GM12878 (cell line): ENCODE measurements around the gene NKIRAS2. TPM values are rescaled to one million over a fixed set of nuclear protein-coding genes. Genes with fewer than 3 reads are reported as not detected.

Source experiments
- ATAC-seq: fragments of 200-7000 bp; cut with Tn5 transposase; 3 replicates; pipeline ENCODE4 v1.9.1; 2020; ENCODE audit warnings: mild to moderate bottlenecking, moderate library complexity
- BruUV-seq: library from RNA; stranded (reverse); fragments of 400-500 nt; replicated peaks from 2 replicates; lab custom pipeline; 2021; lab: Mats Ljungman, UMichigan
- CTCF ChIA-PET: fragments of 300-600 bp; sonication (Branson Sonifier 250); formaldehyde crosslinking; extraction: SDS; loops from one replicate; lab custom pipeline; 2021; ENCODE audit warnings: inconsistent platforms; lab: Yijun Ruan, JAX
- POLR2A ChIA-PET: fragments of 350-600 bp; formaldehyde crosslinking; extraction: SDS; loops from one replicate; lab custom pipeline; 2021; ENCODE audit warnings: inconsistent platforms; lab: Charles Lee
- RAD21 ChIA-PET: fragments of 300-600 bp; sonication (Branson Sonifier 250); formaldehyde crosslinking; loops from one replicate; lab custom pipeline; 2023; ENCODE audit warnings: antibody characterized with exemption; ENCODE audit not compliant: unreplicated experiment; lab: Charles Lee
- SMC1A ChIA-PET: fragments of 300-600 bp; sonication (Branson Sonifier 250); formaldehyde crosslinking; loops from one replicate; lab custom pipeline; 2023; ENCODE audit not compliant: unreplicated experiment, uncharacterized antibody; lab: Charles Lee
- DNase-seq: peaks from one replicate; pipeline ENCODE4 v3.0.0-alpha.2; 2011; ENCODE audit warnings: low read depth, low spot score
- FAIRE-seq: peaks from 3 replicates; lab custom pipeline; 2011; peaks lifted over from hg19 to GRCh38; lab: Jason Lieb, UNC
- H2AFZ ChIP-seq: 2 replicates; pipeline ENCODE4 v1.6.0; 2011; ENCODE audit warnings: low read depth, low read length, control low read depth; ENCODE audit not compliant: control insufficient read depth
- H3K27ac ChIP-seq: 2 replicates; pipeline ENCODE4 v1.5.1; 2011; ENCODE audit warnings: control low read depth; ENCODE audit not compliant: control insufficient read depth, insufficient read depth
- H3K27me3 ChIP-seq, 2 experiments: replicated peaks in 1 of 2; 2 replicates each; pipeline versions ENCODE4 v1.6.0 to v1.6.1; 2011; ENCODE audit warnings: low read length in 1 of 2; ENCODE audit not compliant: control insufficient read depth in 2 of 2, insufficient read depth in 2 of 2
- H3K36me3 ChIP-seq, 2 experiments: 2 replicates each; pipeline ENCODE4 v1.5.1; 2011; ENCODE audit warnings: low read length in 1 of 2; ENCODE audit not compliant: control insufficient read depth in 2 of 2, insufficient read depth in 2 of 2
- H3K4me1 ChIP-seq: 2 replicates; pipeline ENCODE4 v1.6.1; 2011; ENCODE audit warnings: mild to moderate bottlenecking, low read length, moderate library complexity, mixed read lengths; ENCODE audit not compliant: control insufficient read depth, insufficient read depth
- H3K4me2 ChIP-seq: 2 replicates; pipeline ENCODE4 v1.6.0; 2011; ENCODE audit warnings: control low read depth; ENCODE audit not compliant: control insufficient read depth, insufficient read depth
- H3K4me3 ChIP-seq: fragments of 200-600 bp; sonication (generic); 2 replicates; pipeline ENCODE4 v1.5.1; 2016
- H3K79me2 ChIP-seq: 2 replicates; pipeline ENCODE4 v1.6.0; 2011; ENCODE audit warnings: low read length; ENCODE audit not compliant: control insufficient read depth, insufficient read depth
- H3K9ac ChIP-seq: 2 replicates; pipeline ENCODE4 v1.8.0; 2011; ENCODE audit warnings: low read length, control low read depth, mixed read lengths; ENCODE audit not compliant: control insufficient read depth, insufficient read depth
- H3K9me3 ChIP-seq: replicated peaks from 3 replicates; pipeline ENCODE4 v1.5.1; 2011; ENCODE audit warnings: mild to moderate bottlenecking, low read length; ENCODE audit not compliant: control insufficient read depth, insufficient read depth
- H4K20me1 ChIP-seq: 2 replicates; pipeline ENCODE4 v1.6.0; 2011; ENCODE audit not compliant: control insufficient read depth, insufficient read depth
- CEBPB ChIP-seq, 2 experiments: fragments of 150-350 bp in 1 of 2; IDR thresholded peaks; 2 replicates each; pipeline ENCODE4 v1.6.1; 2012 to 2014; ENCODE audit warnings: low read depth in 2 of 2, low read length in 2 of 2, borderline replicate concordance in 1 of 2, inconsistent platforms in 1 of 2
- CHD1 ChIP-seq: IDR thresholded peaks from 2 replicates; pipeline ENCODE4 v1.6.1; 2012; ENCODE audit warnings: low read depth, low read length, improper control_type of control experiment
- CREB1 ChIP-seq: IDR thresholded peaks from 2 replicates; pipeline ENCODE4 v1.6.1; 2012; ENCODE audit warnings: low read depth, mild to moderate bottlenecking, inconsistent platforms
- ETV6 ChIP-seq, 2 experiments: fragments of 450-650 bp in 1 of 2; IDR thresholded peaks in 1 of 2; conservative IDR thresholded peaks in 1 of 2; 2 replicates each; pipeline ENCODE4 v1.6.1; 2014; ENCODE audit warnings: antibody characterized with exemption in 1 of 2, borderline replicate concordance in 1 of 2, low read depth in 1 of 2, mild to moderate bottlenecking in 1 of 2, moderate library complexity in 1 of 2
- FOS ChIP-seq: IDR thresholded peaks from 3 replicates; pipeline ENCODE4 v1.6.1; 2011; ENCODE audit warnings: borderline replicate concordance; ENCODE audit not compliant: insufficient read length; ENCODE audit errors: extremely low read depth
- KDM1A ChIP-seq: fragments of 200-600 bp; sonication (generic); IDR thresholded peaks from 2 replicates; pipeline ENCODE4 v1.6.1; 2016; ENCODE audit warnings: borderline replicate concordance
- MYC ChIP-seq: IDR thresholded peaks from 2 replicates; pipeline ENCODE4 v1.6.1; 2011; ENCODE audit warnings: mild to moderate bottlenecking, low read length, moderate library complexity, inconsistent platforms; ENCODE audit not compliant: insufficient read depth, insufficient replicate concordance, insufficient read length, severe bottlenecking
- NBN ChIP-seq: fragments of 450-650 bp; IDR thresholded peaks from 2 replicates; pipeline ENCODE4 v1.6.1; 2016
- NFXL1 ChIP-seq: fragments of 450-650 bp; IDR thresholded peaks from 2 replicates; pipeline ENCODE4 v1.6.1; 2017; ENCODE audit warnings: antibody characterized with exemption, mild to moderate bottlenecking, borderline replicate concordance
- NFYB ChIP-seq: IDR thresholded peaks from 2 replicates; pipeline ENCODE4 v1.6.1; 2011; ENCODE audit warnings: low read depth, mild to moderate bottlenecking, low read length, improper control_type of control experiment, moderate library complexity; ENCODE audit not compliant: insufficient read depth
- NR2C2 ChIP-seq: IDR thresholded peaks from 2 replicates; pipeline ENCODE4 v1.6.1; 2011; ENCODE audit warnings: borderline replicate concordance, low read depth; ENCODE audit not compliant: control insufficient read depth, insufficient read length
- SP1 ChIP-seq: IDR thresholded peaks from one replicate; pipeline ENCODE4 v1.6.1; 2011; ENCODE audit warnings: low read depth, low read length
- SPI1 ChIP-seq: IDR thresholded peaks from 2 replicates; pipeline ENCODE4 v1.6.1; 2011; ENCODE audit warnings: low read depth, mild to moderate bottlenecking, low read length, moderate library complexity, borderline replicate concordance; ENCODE audit not compliant: insufficient read depth
- SRF ChIP-seq, 2 experiments: IDR thresholded peaks; 2 replicates each; pipeline ENCODE4 v1.6.1; 2011; ENCODE audit warnings: low read depth in 2 of 2, low read length in 2 of 2, mild to moderate bottlenecking in 1 of 2, moderate library complexity in 1 of 2
- SUPT20H ChIP-seq: IDR thresholded peaks from 2 replicates; pipeline ENCODE4 v1.6.1; 2011; ENCODE audit warnings: low read depth, mild to moderate bottlenecking, low read length, moderate library complexity, borderline replicate concordance; ENCODE audit not compliant: control insufficient read depth
- TARDBP ChIP-seq: IDR thresholded peaks from 2 replicates; pipeline ENCODE4 v1.6.1; 2016; ENCODE audit warnings: borderline replicate concordance
- TBL1XR1 ChIP-seq: IDR thresholded peaks from 2 replicates; pipeline ENCODE4 v1.6.1; 2012; ENCODE audit warnings: low read depth, low read length, improper control_type of control experiment
- ZNF384 ChIP-seq: IDR thresholded peaks from 2 replicates; pipeline ENCODE4 v1.6.1; 2012; ENCODE audit warnings: low read depth, mild to moderate bottlenecking, low read length, improper control_type of control experiment, borderline replicate concordance
- WGBS: methylation state at CpG from one replicate; pipeline ENCODE4 v1.1.6; 2016; ENCODE audit warnings: low lambda C conversion rate; ENCODE audit not compliant: insufficient replicate concordance, insufficient coverage; ENCODE audit errors: missing lambda C conversion rate; 5-methylcytosine and 5-hydroxymethylcytosine counted together
- in situ Hi-C: fragments of 300-500 bp; cut with MboI; formaldehyde crosslinking; loops from 9 replicates; pipeline ENCODE4 v1.14.3; 2018; ENCODE audit warnings: mixed read lengths
- intact Hi-C: fragments of 100-400 bp; cut with micrococcal nuclease; formaldehyde crosslinking; loops from one replicate; pipeline ENCODE4 v1.14.2; 2022; ENCODE audit not compliant: unreplicated experiment
- polyA plus RNA-seq, 11 experiments: library from polyadenylated mRNA; depleted of rRNA in 4 of 11; unstranded in 6 of 11; stranded (reverse) in 5 of 11; fragments of >200 nt; fragmentation: Nextera tagmentation in 4 of 11; fragmentation: Illumina TruSeq in 1 of 11; extraction: Ambion mirVana in 4 of 11; extraction: Trizol in 1 of 11; gene quantifications; 1 replicate in 1 of 11; 2 replicates in 10 of 11; pipeline versions ENCODE4 v1.2.1 to v1.2.3, GENCODE V29; 2011 to 2016; ENCODE audit warnings: inconsistent platforms in 2 of 11, missing spikeins in 2 of 11, low read depth in 1 of 11
- total RNA-seq, 4 experiments: library from RNA; depleted of rRNA in 3 of 4; stranded (reverse); fragments of >200 nt in 3 of 4; fragmentation: Illumina TruSeq in 1 of 4; extraction: Trizol in 1 of 4; gene quantifications; 2 replicates each; pipeline versions ENCODE4 v1.2.1 to v1.2.3, GENCODE V29; 2013 to 2021
- TF ChIP-seq, protein P1 (sequence below): fragments of 450-650 bp; IDR thresholded peaks from 2 replicates; pipeline ENCODE4 v1.6.1; 2018; ENCODE audit warnings: mild to moderate bottlenecking, low read depth, moderate library complexity; ENCODE audit not compliant: partially characterized antibody

The NKIRAS2 gene
- total and polyA plus RNA-seq, 10 of the 15 experiments (the other 5 are each of a cell fraction or from before 2014, with no cell fraction given): 6.4 to 49.7 (median 27.2) TPM

DNA sequence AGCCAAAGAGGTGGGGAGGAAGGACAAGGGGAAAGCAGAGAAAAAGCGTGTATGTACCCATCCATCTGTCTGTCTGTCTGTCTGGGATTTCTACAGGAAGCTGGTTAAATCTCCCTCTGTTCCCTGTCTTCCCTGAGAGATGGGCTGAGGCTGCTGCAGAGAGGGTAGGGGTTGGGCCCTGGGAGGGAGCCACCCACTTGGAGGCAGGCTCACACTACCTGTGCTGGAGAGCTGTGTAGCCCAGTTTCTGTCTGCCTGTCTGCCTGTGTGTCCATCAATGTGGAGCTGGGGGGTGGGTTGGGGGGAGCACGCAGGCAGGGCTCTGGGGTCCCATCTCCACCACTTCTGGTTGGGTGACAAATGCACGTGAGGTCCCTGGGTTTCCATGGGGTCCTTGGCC lies 49.1 kb downstream of the NKIRAS2 start:
- peaks cover 9 to 11% of the 10 kb centered on the region in 2 experiments for H3K27me3 ChIP-seq
- ChIA-PET SMC1A (no interaction called here), POLR2A (no interaction called here), RAD21 (interaction anchor here (0.7 to 1.7 kb wide), 4 partner anchors 30 to 47 kb away, joined by 3 to 8 read pairs (median 6); partner anchors contain the start of gene ZNF385C), CTCF (interaction anchor here (2.2 to 6.5 kb wide), 5 partner anchors 8 to 112 kb away, joined by 10 to 100 read pairs (median 38); partner anchors contain the start of genes DHX58, KAT2A and KCNH4)
- no peak overlapping the region for H3K4me2 ChIP-seq
- H4K20me1 ChIP-seq: no peaks in the 10 kb centered on the region
- intact Hi-C loops (loop anchor here (5.0 kb wide), 1 partner anchor 33 kb away; no protein-coding TSS in a partner anchor), in situ Hi-C loops (no loop called here)
- H3K9me3 ChIP-seq: no peaks in the 10 kb centered on the region
- H3K36me3 ChIP-seq: no peaks in the 10 kb centered on the region
- FAIRE-seq (no peak), DNase-seq (no peak), ATAC-seq (no peak)
- BruUV-seq: no TSS peak
- no peaks in the 10 kb centered on the region for H3K79me2 ChIP-seq
- WGBS: 2% methylated on average over 3 of the region's 3 CpGs
- H2AFZ ChIP-seq: no peak overlapping the region
- no peak overlapping the region for H3K9ac ChIP-seq
- no peak overlapping the region for H3K4me3 ChIP-seq
- no peak for TF ChIP-seq FOS
- no peak for TF ChIP-seq NR2C2
- TF ChIP-seq TBL1XR1: no peak
- no peak for TF ChIP-seq NFXL1
- TF ChIP-seq, protein P1, sequence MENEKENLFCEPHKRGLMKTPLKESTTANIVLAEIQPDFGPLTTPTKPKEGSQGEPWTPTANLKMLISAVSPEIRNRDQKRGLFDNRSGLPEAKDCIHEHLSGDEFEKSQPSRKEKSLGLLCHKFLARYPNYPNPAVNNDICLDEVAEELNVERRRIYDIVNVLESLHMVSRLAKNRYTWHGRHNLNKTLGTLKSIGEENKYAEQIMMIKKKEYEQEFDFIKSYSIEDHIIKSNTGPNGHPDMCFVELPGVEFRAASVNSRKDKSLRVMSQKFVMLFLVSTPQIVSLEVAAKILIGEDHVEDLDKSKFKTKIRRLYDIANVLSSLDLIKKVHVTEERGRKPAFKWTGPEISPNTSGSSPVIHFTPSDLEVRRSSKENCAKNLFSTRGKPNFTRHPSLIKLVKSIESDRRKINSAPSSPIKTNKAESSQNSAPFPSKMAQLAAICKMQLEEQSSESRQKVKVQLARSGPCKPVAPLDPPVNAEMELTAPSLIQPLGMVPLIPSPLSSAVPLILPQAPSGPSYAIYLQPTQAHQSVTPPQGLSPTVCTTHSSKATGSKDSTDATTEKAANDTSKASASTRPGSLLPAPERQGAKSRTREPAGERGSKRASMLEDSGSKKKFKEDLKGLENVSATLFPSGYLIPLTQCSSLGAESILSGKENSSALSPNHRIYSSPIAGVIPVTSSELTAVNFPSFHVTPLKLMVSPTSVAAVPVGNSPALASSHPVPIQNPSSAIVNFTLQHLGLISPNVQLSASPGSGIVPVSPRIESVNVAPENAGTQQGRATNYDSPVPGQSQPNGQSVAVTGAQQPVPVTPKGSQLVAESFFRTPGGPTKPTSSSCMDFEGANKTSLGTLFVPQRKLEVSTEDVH: no peak
- TF ChIP-seq NFYB: no peak
- TF ChIP-seq ETV6 (conservative IDR thresholded peaks at IDR 0.05 in 1 of 2, IDR thresholded peaks at IDR 0.05 in 1 of 2; ENCODE audit: borderline replicate concordance in 1 of 2, low read depth in 1 of 2): no peak
- TF ChIP-seq NBN: no peak
- no peak for TF ChIP-seq CHD1
- TF ChIP-seq ZNF384: no peak
- TF ChIP-seq KDM1A: no peak
- TF ChIP-seq SRF (IDR thresholded peaks at IDR 0.05; ENCODE audit: low read depth in 2 of 2, low read length in 2 of 2): no peak
- TF ChIP-seq MYC: no peak
- TF ChIP-seq CEBPB (IDR thresholded peaks at IDR 0.05; ENCODE audit: borderline replicate concordance in 1 of 2, low read depth in 2 of 2, low read length in 2 of 2): no peak
- no peak for TF ChIP-seq SUPT20H
- TF ChIP-seq SP1: no peak
- no peak for TF ChIP-seq CREB1
- no peak for TF ChIP-seq SPI1
- no peak for TF ChIP-seq TARDBP
- peaks cover 4% of the 10 kb centered on the region for H3K4me1 ChIP-seq
- H3K27ac ChIP-seq: no peak overlapping the region
